ENCODE results near the gene NGFR. TPM values are rescaled to one million over a fixed set of nuclear protein-coding genes. Genes with fewer than 3 reads are reported as not detected.
A peak's percentile ranks its signal among the peaks of the same experiment; 100 is the strongest.

The NGFR gene
- total RNA-seq, 1 donor: not detected

DNA sequence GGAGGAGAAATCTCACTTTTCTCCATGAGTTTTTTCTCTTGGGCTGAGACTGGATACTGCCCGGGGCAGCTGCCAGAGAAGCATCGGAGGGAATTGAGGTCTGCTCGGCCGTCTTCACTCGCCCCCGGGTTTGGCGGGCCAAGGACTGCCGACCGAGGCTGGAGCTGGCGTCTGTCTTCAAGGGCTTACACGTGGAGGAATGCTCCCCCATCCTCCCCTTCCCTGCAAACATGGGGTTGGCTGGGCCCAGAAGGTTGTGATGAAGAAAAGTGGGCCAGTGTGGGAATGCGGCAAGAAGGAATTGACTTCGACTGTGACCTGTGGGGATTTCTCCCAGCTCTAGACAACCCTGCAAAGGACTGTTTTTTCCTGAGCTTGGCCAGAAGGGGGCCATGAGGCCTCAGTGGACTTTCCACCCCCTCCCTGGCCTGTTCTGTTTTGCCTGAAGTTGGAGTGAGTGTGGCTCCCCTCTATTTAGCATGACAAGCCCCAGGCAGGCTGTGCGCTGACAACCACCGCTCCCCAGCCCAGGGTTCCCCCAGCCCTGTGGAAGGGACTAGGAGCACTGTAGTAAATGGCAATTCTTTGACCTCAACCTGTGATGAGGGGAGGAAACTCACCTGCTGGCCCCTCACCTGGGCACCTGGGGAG lies 19.1 kb downstream of the NGFR start:
- H3K4me3 ChIP-seq (ENCODE audit: low read depth, low read length): no peak overlapping the region
- peak; percentile 45 for DNase-seq (ENCODE audit: low read depth)
- TF ChIP-seq, protein P1, sequence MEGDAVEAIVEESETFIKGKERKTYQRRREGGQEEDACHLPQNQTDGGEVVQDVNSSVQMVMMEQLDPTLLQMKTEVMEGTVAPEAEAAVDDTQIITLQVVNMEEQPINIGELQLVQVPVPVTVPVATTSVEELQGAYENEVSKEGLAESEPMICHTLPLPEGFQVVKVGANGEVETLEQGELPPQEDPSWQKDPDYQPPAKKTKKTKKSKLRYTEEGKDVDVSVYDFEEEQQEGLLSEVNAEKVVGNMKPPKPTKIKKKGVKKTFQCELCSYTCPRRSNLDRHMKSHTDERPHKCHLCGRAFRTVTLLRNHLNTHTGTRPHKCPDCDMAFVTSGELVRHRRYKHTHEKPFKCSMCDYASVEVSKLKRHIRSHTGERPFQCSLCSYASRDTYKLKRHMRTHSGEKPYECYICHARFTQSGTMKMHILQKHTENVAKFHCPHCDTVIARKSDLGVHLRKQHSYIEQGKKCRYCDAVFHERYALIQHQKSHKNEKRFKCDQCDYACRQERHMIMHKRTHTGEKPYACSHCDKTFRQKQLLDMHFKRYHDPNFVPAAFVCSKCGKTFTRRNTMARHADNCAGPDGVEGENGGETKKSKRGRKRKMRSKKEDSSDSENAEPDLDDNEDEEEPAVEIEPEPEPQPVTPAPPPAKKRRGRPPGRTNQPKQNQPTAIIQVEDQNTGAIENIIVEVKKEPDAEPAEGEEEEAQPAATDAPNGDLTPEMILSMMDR (IDR thresholded peaks at IDR 0.05; ENCODE audit: insufficient read depth, low read length): peak; percentile 43

DNA sequence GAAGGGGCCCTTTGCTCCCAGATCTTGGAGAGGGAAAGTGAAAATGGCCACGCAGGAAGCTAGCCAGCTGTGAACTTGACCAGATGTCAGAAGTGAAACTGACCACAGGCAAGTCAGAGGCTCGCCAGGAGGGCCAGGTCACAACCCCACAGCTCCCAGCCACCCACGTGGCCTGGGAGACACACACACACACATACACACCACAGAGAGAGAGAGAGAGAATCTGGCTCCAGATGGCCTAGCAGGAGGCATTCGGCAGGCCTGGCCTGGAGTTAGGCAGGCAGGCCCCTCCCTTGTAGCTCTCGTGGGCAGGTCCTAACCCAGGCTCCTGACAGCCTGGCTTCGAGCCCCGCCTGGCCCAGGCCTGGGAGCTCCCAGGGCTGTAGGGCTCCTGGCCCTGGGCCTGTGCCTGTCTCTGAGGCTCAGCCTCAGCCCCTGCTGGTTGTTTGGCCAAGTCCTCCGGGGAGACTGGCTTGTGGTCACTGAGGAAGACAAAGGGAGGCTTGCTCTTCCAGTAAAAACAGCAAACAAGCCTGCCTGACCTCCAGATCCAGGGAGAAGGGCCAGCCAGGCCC lies 20.2 kb downstream of the NGFR start:
- no peak overlapping the region for H3K4me3 ChIP-seq (ENCODE audit: low read depth, low read length)
- DNase-seq (ENCODE audit: low read depth): peak; percentile 99
- TF ChIP-seq, protein P1 (IDR thresholded peaks at IDR 0.05; ENCODE audit: insufficient read depth, low read length): peak; percentile 65

DNA sequence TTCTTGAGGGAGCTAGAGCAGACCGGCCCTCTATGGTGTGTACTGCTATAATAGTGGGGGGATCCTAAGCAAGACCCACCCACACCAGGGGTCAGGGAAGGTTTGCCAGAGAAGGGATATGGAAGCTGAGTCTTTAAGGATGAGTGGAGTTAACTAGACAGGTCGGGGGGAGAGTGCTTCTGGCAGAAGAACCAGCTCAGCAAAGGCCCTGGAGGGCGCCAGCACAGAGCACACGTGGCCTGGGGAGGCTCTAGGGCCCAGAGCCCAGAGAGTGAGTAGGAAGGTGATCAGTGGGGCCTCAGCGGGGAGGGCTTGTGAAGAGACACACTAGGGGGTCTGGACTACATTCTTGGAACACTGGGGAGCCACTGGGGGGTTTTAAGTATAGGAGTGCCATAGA lies 21.1 kb downstream of the NGFR start:
- TF ChIP-seq, protein P1 (IDR thresholded peaks at IDR 0.05; ENCODE audit: insufficient read depth, low read length): no peak
- no peak overlapping the region for H3K4me3 ChIP-seq (ENCODE audit: low read depth, low read length)
- DNase-seq (ENCODE audit: low read depth): peak; percentile 47

DNA sequence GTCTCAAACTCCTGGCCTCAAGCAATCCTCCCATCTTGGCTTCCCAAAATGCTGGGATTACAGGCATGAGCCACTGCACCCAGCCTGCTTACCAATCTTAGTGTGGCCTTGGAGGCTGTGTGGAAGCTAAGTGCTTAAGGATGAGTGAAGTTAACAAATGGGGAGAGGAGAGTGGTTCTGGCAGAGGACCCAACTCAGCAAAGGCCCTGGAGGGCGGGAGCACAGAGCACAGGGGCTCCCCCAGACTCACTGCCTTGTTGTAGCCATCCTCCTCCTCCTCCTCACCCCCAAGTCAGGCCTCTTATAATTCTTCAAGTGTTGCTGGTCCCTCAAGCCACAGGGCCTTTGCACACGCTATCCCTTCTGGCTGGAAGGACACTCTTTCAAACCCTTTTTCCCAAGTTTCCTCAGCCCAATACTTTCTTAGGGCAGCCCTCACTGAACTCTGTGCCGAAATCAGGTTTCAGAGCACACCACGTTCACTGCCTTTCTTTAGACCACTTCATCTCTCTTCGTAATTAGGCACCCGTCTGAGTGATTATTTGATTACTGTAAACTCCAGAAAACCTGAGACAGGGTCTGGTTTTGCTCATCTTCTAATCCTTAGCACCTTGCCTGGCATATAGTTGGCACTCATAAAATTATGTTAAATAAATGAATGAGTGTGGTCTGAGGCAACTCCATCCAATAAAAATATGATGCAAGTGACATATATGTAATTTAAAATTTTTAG lies 23.4 kb downstream of the NGFR start:
- no peak overlapping the region for H3K4me3 ChIP-seq (ENCODE audit: low read depth, low read length)
- no peak for DNase-seq (ENCODE audit: low read depth)
- TF ChIP-seq, protein P1 (IDR thresholded peaks at IDR 0.05; ENCODE audit: insufficient read depth, low read length): no peak

DNA sequence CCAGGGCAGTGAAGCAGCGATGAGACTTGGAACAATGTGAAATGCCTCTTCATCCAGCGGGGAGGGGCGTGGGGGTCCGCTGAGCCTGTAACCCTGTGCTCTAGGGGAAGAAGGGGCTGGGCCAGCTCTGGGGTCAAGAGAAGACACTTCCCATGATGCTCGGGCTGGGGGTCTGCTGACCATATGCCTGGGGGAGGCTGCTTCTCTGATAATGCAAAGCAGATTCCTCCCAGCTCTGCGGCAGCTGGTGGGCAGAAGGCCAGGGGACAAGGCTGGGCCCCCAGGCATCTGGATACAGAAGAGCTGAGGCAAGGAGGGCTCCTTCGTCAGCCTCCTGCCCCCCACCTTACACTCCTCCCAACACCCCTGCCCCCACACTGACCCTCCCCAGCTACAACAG lies 24.7 kb downstream of the NGFR start:
- TF ChIP-seq, protein P1 (IDR thresholded peaks at IDR 0.05; ENCODE audit: insufficient read depth, low read length): no peak
- no peak overlapping the region for H3K4me3 ChIP-seq (ENCODE audit: low read depth, low read length)
- no peak for DNase-seq (ENCODE audit: low read depth)

DNA sequence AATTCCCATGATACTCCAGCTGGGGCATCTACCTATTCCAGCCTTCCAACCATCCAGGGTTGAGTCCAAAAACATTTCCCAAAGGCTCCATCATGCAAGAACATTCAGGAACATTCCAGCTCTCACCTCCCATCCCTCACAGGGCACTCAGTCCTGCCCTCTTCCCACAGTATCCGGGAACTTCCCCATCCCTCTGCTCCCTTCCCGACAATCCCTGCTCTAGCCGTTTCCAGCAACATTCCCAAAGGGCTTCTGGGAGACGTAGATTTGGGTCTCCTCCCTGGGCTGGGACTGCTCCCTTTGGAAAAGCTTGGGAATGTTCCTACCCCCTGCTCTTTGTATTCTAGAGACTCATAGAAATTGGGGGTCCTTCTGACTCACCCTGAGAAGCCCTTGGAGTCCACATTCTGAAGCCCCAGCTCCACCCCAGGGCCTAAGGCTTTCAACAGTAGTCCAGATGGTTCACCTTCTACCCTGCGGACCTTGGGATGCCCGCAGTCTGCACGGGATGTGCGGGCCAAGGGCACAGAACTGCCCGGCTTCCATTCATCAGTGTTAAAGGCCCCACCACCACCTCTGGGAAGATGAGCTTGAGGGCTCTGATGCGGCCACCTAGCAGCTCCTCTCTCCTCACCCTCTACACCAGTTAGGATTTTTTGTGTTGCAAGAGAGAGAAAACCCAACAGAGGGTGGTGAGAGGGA lies 25.4 kb downstream of the NGFR start:
- DNase-seq (ENCODE audit: low read depth): no peak
- no peak overlapping the region for H3K4me3 ChIP-seq (ENCODE audit: low read depth, low read length)
- TF ChIP-seq, protein P1 (IDR thresholded peaks at IDR 0.05; ENCODE audit: insufficient read depth, low read length): no peak
